Hepatocyte (in vitro differentiated cells): ENCODE measurements around the gene XRRA1.

Source experiments
- EZH2 ChIP-seq: fragments of 200-600 bp; sonication (generic); IDR thresholded peaks from 2 replicates; pipeline ENCODE4 v1.6.1; 2016; ENCODE audit warnings: antibody characterized with exemption, mild to moderate bottlenecking, borderline replicate concordance
- EZH2phosphoT487 ChIP-seq: fragments of 200-600 bp; sonication (generic); IDR thresholded peaks from one replicate; pipeline ENCODE4 v1.6.1; 2018; ENCODE audit warnings: antibody characterized with exemption, mild to moderate bottlenecking, low read depth, moderate library complexity; ENCODE audit not compliant: unreplicated experiment, severe bottlenecking
- TF ChIP-seq, protein P1 (sequence below): fragments of 200-600 bp; sonication (generic); IDR thresholded peaks from 2 replicates; pipeline ENCODE4 v1.5.1; 2016; ENCODE audit warnings: antibody characterized with exemption, mild to moderate bottlenecking; ENCODE audit not compliant: poor library complexity

DNA sequence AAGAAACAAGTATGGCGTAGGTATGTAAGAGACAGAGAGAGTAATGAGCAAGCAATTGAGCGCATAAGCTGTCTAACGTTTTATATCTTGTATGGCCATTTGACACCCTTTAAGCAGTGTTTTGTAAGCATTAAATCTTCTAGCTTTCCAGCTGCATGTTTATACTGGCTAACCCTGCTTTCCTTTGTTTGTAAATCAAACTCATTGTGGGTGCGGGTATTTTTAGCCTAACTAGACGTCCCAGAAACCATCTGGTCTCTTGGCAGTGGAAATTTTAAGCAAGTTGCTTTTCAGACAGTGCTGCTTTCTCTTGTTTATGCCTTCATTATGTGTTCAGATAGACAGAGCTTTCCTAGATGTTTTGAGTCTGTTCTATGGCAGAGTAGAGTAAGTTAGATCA lies 126.7 kb downstream of the XRRA1 start:
- TF ChIP-seq, protein P1, sequence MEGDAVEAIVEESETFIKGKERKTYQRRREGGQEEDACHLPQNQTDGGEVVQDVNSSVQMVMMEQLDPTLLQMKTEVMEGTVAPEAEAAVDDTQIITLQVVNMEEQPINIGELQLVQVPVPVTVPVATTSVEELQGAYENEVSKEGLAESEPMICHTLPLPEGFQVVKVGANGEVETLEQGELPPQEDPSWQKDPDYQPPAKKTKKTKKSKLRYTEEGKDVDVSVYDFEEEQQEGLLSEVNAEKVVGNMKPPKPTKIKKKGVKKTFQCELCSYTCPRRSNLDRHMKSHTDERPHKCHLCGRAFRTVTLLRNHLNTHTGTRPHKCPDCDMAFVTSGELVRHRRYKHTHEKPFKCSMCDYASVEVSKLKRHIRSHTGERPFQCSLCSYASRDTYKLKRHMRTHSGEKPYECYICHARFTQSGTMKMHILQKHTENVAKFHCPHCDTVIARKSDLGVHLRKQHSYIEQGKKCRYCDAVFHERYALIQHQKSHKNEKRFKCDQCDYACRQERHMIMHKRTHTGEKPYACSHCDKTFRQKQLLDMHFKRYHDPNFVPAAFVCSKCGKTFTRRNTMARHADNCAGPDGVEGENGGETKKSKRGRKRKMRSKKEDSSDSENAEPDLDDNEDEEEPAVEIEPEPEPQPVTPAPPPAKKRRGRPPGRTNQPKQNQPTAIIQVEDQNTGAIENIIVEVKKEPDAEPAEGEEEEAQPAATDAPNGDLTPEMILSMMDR = no peak
- TF ChIP-seq EZH2 (no peak), EZH2phosphoT487 (no peak)
